GM20431 (cell line): ENCODE measurements around the gene TRAPPC10.

Source experiments
- in situ Hi-C: fragments of 300-500 bp; cut with MseI, MboI; formaldehyde crosslinking; loops from one replicate; pipeline ENCODE4 v1.15.0; 2020; ENCODE audit warnings: low sequenced_read_pairs; ENCODE audit not compliant: unreplicated experiment

The TRAPPC10 gene

GRCh38 chr21:44011579-44012473, at the start of gene TRAPPC10:
Gene TRAPPC10 (plus strand): TSS chr21:44012309. CDS start chr21:44012494, 185 bp downstream.
- in situ Hi-C loops = no loop called here

DNA sequence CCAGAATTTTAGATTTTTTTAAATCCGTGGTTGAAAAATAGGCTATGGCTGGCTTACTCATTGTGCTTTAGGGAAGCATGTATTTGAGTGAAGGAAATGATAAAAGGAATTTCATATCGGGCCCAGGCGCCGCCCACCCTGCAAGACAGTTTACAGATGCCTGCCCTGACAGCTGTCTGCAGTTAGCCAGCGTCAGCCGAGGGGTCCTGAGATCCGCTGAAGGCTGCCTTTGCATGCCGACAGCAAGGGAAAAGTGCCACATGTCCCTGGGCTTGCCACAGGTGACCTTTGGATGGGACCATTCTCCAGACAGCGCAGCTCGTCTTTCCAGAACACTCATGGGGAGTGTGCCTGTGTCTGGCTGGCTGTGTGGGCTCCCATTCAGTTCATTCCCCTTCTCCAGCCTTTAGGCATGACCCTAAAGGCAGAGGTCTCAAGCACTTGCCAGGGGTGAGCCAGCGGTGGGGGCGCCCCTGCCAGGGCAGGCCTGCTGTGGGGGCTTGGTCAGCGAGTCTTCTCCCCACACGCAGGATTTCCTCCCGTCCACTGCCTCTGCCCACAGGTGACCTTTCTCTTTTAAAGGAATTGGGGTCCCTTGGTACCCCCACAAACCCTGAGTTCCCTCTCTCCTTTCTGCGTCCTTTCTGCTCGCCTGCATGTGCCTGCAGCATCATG, 46.1 kb upstream of the TRAPPC10 start:
- in situ Hi-C loops = no loop called here

GRCh38 chr21:43966946-43967512, 45.1 kb upstream of the TRAPPC10 start:
- in situ Hi-C loops = no loop called here

DNA sequence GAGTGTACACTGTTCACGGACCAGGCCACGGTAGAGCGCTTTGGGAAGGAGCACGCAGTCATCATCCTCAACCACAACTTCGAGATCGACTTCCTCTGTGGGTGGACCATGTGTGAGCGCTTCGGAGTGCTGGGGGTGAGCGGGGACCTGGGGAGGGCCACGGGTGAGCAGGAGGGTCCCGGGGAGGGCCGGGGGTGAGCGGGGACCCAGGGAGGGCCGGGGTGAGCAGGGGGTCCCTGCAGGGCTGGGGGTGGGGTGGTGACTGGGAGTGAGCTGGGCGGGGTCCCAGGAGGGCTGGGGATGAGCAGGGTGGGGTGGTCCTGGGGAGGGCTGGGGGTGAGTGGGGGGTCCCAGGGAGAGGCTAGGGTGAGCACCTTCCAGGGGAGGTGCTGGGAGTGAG, 44.1 kb upstream of the TRAPPC10 start:
- in situ Hi-C loops = no loop called here

DNA sequence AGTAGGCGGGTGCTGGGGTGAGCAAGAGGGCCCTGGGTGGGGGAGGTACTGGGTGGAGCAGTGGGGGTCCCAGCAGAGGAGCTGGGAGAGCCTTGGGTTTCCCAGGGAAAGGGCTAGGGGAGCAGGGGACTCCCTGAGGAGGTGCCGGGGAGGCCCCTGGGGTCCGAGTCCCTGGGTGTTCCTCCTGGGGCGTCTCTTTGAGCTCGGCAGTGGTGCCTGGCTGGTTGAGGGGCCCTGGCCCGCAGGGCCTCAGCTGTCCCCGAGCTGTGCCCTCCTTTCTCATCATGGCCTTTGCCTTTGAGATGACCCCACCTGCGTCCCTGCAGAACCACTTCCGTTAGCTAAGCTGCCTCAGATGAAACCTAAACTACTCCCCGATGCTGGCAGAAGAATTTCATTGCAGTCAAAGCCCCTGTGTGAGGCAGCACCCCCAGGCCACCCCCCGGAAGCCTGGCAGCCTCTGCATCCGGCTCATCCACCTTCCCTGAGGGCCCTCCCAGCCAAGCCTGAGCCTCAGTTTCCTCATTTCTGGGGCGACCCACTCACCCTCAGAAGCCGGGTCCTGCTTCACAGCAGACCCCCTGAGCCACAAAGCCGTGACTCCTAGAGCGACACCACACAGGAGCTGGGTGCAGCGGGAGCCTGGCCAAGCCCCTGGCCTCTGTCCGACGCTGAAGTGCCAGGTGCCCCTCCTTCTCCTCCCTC, 43.5 kb upstream of the TRAPPC10 start:
- in situ Hi-C loops = no loop called here

DNA sequence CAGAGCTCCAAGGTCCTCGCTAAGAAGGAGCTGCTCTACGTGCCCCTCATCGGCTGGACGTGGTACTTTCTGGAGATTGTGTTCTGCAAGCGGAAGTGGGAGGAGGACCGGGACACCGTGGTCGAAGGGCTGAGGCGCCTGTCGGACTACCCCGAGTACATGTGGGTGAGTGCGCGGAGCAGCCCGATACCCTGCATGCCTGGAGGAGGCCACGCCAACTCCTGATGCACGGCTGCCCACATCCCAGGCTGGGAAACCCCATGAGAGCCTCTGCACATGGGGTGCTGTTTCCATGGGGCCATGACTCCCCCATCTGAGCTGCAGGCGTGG, 43.0 kb upstream of the TRAPPC10 start:
- in situ Hi-C loops = no loop called here

GRCh38 chr21:43970551-43970950, 41.6 kb upstream of the TRAPPC10 start:
- in situ Hi-C loops = no loop called here

- in situ Hi-C loops = no loop called here
Observed at GRCh38 chr21:43971201-43971991, 40.7 kb upstream of the TRAPPC10 start.

DNA sequence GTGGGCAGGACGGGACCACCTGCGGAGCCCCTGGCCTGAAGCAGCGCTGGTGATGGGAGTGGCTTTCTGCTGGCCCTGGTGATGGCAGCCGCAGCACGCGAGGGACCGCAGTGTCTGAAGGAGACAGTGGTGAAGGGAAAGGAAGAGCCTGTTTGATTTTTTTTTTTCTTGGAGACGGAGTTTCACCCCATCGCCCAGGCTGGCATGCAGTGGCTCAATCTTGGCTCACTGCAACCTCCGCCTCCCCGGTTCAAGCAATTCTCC, 40.2 kb upstream of the TRAPPC10 start:
- in situ Hi-C loops = no loop called here

DNA sequence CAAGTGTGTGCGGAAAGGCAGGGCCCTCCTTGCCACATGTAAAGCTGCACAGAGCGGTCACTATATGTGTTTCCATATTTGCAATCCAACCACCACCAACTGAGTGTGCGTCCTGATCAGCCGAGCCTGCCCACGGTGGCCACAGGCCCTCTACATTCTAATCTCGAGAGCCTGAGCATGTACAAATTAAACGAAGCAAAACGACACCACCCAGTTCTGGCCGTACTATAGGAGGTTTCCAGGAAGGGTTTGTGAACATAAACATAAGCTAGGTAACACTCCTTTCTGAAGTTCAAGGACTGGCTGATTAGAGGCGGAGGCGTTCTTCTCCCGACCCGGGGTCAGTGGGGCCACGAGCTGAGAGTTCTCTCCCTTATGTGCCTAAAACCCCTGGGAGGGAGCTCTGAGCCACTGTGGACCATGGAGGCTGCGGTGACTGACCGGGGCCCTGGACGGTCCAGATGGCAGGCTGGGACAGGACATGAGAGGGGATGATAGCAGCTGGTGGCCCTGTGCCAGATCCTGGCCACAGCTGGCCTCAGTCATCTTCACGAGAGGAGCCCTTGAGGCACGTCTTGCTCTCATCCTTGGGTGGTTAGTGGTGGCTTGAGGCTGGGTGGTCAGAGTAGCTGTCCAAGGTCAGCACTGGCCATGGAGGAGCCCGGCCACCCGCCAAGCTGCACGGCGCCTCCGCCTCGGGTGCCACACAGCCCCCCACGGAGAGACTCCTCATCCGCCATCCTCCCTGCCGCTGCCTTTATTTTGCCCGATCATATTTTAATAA, 39.1 kb upstream of the TRAPPC10 start:
- in situ Hi-C loops = no loop called here

DNA sequence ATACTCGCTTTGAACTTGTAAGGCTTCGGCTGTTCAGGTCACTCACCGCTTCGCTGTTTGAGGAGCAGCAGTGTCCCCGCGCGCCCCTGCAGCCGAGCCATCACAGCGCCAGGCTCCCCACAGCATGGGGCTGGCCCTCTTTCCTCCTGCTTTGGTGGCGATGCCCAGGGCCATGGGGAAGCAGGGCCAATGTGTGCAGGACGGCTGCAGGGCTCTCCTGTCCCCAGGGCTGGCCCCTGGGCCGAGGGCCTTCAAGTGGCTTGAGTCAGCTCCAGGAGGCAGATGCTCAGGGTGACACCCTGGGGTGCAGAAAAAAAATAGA, 38.5 kb upstream of the TRAPPC10 start:
- in situ Hi-C loops = no loop called here

DNA sequence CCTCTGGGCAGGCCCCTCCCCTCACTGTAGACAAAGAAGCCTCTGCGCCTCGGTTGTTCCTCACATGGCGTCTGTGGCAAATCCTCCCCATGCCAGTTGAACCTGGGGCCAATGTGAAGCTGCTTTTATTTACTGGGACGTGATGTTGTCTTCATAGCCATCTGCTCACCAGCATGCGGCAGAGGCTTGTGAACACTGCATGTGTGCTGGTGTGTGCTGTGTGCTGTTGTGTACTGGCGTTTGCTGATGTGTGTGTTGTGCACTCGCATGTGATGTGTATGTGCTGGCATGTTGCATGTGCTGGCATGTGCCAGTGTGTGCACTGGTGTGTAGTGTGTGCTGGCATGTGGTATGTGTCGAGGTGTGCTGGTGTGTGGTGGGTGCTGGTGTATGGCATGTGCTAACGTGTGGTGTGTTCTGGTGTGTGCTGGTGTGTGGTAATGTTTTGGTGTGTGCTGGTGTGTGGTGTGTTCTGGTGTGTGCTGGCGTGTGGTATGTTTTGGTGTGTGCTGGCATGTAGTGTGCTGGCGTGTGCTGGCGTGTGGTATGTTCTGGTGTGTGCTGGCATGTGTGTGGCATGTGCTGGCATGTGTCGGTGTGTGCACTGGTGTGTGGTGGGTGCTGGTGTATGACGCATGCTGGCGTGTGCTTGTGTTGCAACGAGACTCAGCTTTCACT, 37.2 kb upstream of the TRAPPC10 start:
- in situ Hi-C loops = no loop called here

GRCh38 chr21:43975469-43976098, 36.5 kb upstream of the TRAPPC10 start:
- in situ Hi-C loops = no loop called here

GRCh38 chr21:43976661-43977060, 35.4 kb upstream of the TRAPPC10 start:
- in situ Hi-C loops = no loop called here

GRCh38 chr21:43978060-43978459, 34.0 kb upstream of the TRAPPC10 start:
- in situ Hi-C loops = no loop called here

DNA sequence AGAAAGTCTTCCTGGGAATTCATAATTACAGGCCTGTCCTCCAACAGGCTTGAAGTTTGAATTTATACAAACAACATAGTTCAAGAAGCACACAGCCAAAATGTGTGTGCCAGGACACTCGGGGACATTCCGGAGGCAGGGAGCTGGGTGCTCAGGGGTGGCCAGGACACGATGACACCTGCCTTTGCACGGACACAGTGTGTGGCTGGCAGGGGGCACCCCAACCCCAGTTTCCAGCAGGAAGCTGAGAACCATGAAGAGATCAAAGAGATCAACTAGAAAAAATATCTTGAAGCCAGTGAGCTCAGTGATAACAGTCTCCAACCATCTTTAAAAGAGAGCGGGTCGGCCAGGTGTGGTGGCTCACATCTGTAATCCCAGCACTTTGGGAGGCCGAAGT, 32.5 kb upstream of the TRAPPC10 start:
- in situ Hi-C loops = loop anchor here (10.0 kb wide), 1 partner anchor 155 kb away; no protein-coding TSS in a partner anchor

- in situ Hi-C loops = loop anchor here (10.0 kb wide), 1 partner anchor 157 kb away; no protein-coding TSS in a partner anchor
Observed at GRCh38 chr21:43981151-43981870, 30.8 kb upstream of the TRAPPC10 start.

GRCh38 chr21:43981871-43982210, 30.3 kb upstream of the TRAPPC10 start:
- in situ Hi-C loops = loop anchor here (10.0 kb wide), 1 partner anchor 157 kb away; no protein-coding TSS in a partner anchor
